K562 (cell line): ENCODE measurements around the gene AKAP6. TPM values are rescaled to one million over a fixed set of nuclear protein-coding genes. Genes with fewer than 3 reads are reported as not detected.

Experiments used
- ATAC-seq: fragments of 200-7000 bp; cut with Tn5 transposase; 3 replicates; pipeline ENCODE4 v1.9.1; 2020; ENCODE audit warnings: moderate library complexity
- BruUV-seq: library from RNA; stranded (reverse); fragments of 400-500 nt; replicated peaks from 2 replicates; lab custom pipeline; 2021; lab: Mats Ljungman, UMichigan
- CTCF ChIA-PET: fragments of 300-600 bp; formaldehyde crosslinking; extraction: SDS; loops from one replicate; lab custom pipeline; 2021; ENCODE audit warnings: low intra/inter-chr PET ratio; lab: Yijun Ruan, JAX
- POLR2A ChIA-PET: fragments of 300-600, 350-650 bp; sonication (Branson Sonifier 250); formaldehyde crosslinking; extraction: SDS; loops from one replicate; lab custom pipeline; 2021; ENCODE audit warnings: antibody characterized with exemption, inconsistent platforms; lab: Yijun Ruan, JAX
- DNase-seq, 4 experiments: peaks; one replicate each; pipeline versions ENCODE4 v3.0.0 to v3.0.0-alpha.2; 2011 to 2018; ENCODE audit warnings: low spot score in 3 of 4, mixed read lengths in 3 of 4; ENCODE audit errors: extremely low read depth in 1 of 4
- FAIRE-seq: peaks from 2 replicates; lab custom pipeline; 2011; peaks lifted over from hg19 to GRCh38; lab: Jason Lieb, UNC
- H2AFZ ChIP-seq: 2 replicates; pipeline ENCODE4 v1.6.0; 2011; ENCODE audit warnings: low read depth, low read length, control low read depth, inconsistent platforms
- H3K27ac ChIP-seq: fragments of 200-600 bp; 3 replicates; pipeline ENCODE4 v1.8.0; 2011; ENCODE audit warnings: low read depth, mild to moderate bottlenecking, control low read depth, inconsistent platforms, low read length, moderate library complexity, mixed read lengths; ENCODE audit errors: extremely low read depth
- H3K27me3 ChIP-seq, 2 experiments: fragments of 300-600 bp in 1 of 2; 2 replicates in 1 of 2; 3 replicates in 1 of 2; pipeline versions ENCODE4 v1.6.0 to v1.8.0; 2011; ENCODE audit warnings: inconsistent platforms in 2 of 2, low read length in 2 of 2, mild to moderate bottlenecking in 1 of 2, mixed read lengths in 1 of 2, moderate library complexity in 1 of 2; ENCODE audit not compliant: control insufficient read depth in 2 of 2, insufficient read depth in 2 of 2
- H3K36me3 ChIP-seq: fragments of 300-600 bp; 3 replicates; pipeline ENCODE4 v1.8.0; 2011; ENCODE audit warnings: mild to moderate bottlenecking, low read length, inconsistent platforms; ENCODE audit not compliant: control insufficient read depth, insufficient read depth
- H3K4me1 ChIP-seq, 2 experiments: fragments of 200-600 bp in 1 of 2; replicated peaks in 1 of 2; 2 replicates in 1 of 2; 3 replicates in 1 of 2; pipeline versions ENCODE4 v1.5.1 to v1.8.0; 2011; ENCODE audit warnings: inconsistent platforms in 2 of 2, low read length in 2 of 2, mild to moderate bottlenecking in 1 of 2, mixed read lengths in 1 of 2, moderate library complexity in 1 of 2; ENCODE audit not compliant: control insufficient read depth in 2 of 2, insufficient read depth in 2 of 2
- H3K4me2 ChIP-seq: 2 replicates; pipeline ENCODE4 v1.6.1; 2011; ENCODE audit warnings: low read length, control low read depth, inconsistent platforms, mixed read lengths; ENCODE audit not compliant: insufficient read depth
- H3K4me3 ChIP-seq: fragments of 200-600 bp; sonication (generic), shearing (Covaris generic); 2 replicates; pipeline ENCODE4 v1.5.1; 2016; ENCODE audit warnings: control low read depth, inconsistent platforms
- H3K79me2 ChIP-seq: fragments of 200-600 bp; 3 replicates; pipeline ENCODE4 v1.8.0; 2011; ENCODE audit warnings: low read length, inconsistent platforms; ENCODE audit not compliant: control insufficient read depth, insufficient read depth
- H3K9ac ChIP-seq, 2 experiments: 2 replicates each; pipeline versions ENCODE4 v1.6.0 to v1.6.1; 2011; ENCODE audit warnings: low read depth in 2 of 2, low read length in 2 of 2, control low read depth in 1 of 2, inconsistent platforms in 1 of 2, mild to moderate bottlenecking in 1 of 2, mixed read lengths in 1 of 2; ENCODE audit not compliant: insufficient read depth in 1 of 2
- H3K9me1 ChIP-seq: one replicate; pipeline ENCODE4 v1.6.0; 2011; ENCODE audit warnings: inconsistent platforms, mild to moderate bottlenecking, low read length, moderate library complexity; ENCODE audit not compliant: control insufficient read depth, insufficient read depth
- H3K9me3 ChIP-seq: replicated peaks from 2 replicates; pipeline ENCODE4 v1.5.1; 2011; ENCODE audit warnings: low read depth, low read length, inconsistent platforms; ENCODE audit not compliant: control insufficient read depth, insufficient read depth
- H4K20me1 ChIP-seq: replicated peaks from 2 replicates; pipeline ENCODE4 v1.6.1; 2011; ENCODE audit warnings: low read length, inconsistent platforms, mixed read lengths; ENCODE audit not compliant: control insufficient read depth, insufficient read depth
- CEBPG ChIP-seq, 3 experiments: fragments of 200-800 bp in 1 of 3; sonication (Bioruptor generic) in 1 of 3; sonication (generic) in 1 of 3; formaldehyde crosslinking in 1 of 3; IDR thresholded peaks in 2 of 3; conservative IDR thresholded peaks in 1 of 3; 2 replicates each; pipeline versions ENCODE4 v1.6.1 to v1.8.0; 2016 to 2022; ENCODE audit warnings: missing compliant biosample characterization in 2 of 3, missing genetic modification characterization in 2 of 3, mild to moderate bottlenecking in 1 of 3, missing genetic modification reagents in 1 of 3
- ILK ChIP-seq: fragments of 450-650 bp; IDR thresholded peaks from 2 replicates; pipeline ENCODE4 v1.6.1; 2016; ENCODE audit warnings: missing genetic modification characterization, low read depth, mild to moderate bottlenecking, missing compliant biosample characterization, moderate library complexity, borderline replicate concordance
- IRF9 ChIP-seq: fragments of 450-650 bp; IDR thresholded peaks from 2 replicates; pipeline ENCODE4 v1.6.1; 2016; ENCODE audit warnings: missing biosample characterization, missing genetic modification characterization
- ZFX ChIP-seq: sonication (generic); formaldehyde crosslinking; IDR thresholded peaks from 2 replicates; pipeline ENCODE4 v1.8.0; 2022; ENCODE audit warnings: mild to moderate bottlenecking, missing genetic modification reagents, moderate library complexity
- ZMIZ1 ChIP-seq, 2 experiments: fragments of 150-350 bp in 1 of 2; IDR thresholded peaks; 2 replicates each; pipeline ENCODE4 v1.6.1; 2012 to 2016; ENCODE audit warnings: low read depth in 2 of 2, low read length in 2 of 2, mild to moderate bottlenecking in 1 of 2, moderate library complexity in 1 of 2
- ZNF655 ChIP-seq: fragments of 250-450 bp; sonication (Bioruptor Pico); IDR thresholded peaks from 2 replicates; pipeline ENCODE4 v1.5.0; 2021
- WGBS: fragments of 100-300 bp; shearing (Covaris generic); methylation state at CpG from one replicate; pipeline ENCODE4 v1.1.6; 2016; ENCODE audit warnings: low coverage, mixed read lengths; ENCODE audit not compliant: insufficient coverage; ENCODE audit errors: missing lambda C conversion rate; 5-methylcytosine and 5-hydroxymethylcytosine counted together
- in situ Hi-C: fragments of 300-500 bp; cut with MboI; formaldehyde crosslinking; loops from 4 replicates; pipeline ENCODE4 v1.15.0; 2018; ENCODE audit warnings: inconsistent platforms, mixed read lengths
- intact Hi-C: fragments of 100-400 bp; cut with micrococcal nuclease; formaldehyde crosslinking; loops from 2 replicates; pipeline ENCODE4 v1.14.2; 2022
- polyA plus RNA-seq, 8 experiments: library from polyadenylated mRNA; depleted of rRNA in 4 of 8; stranded (reverse) in 5 of 8; unstranded in 3 of 8; fragments of >200 nt; fragmentation: Nextera tagmentation in 2 of 8; fragmentation: Illumina TruSeq in 1 of 8; extraction: Ambion mirVana in 2 of 8; extraction: Trizol in 1 of 8; gene quantifications; 2 replicates each; pipeline versions ENCODE4 v1.2.1 to v1.2.3, GENCODE V29; 2011 to 2014; ENCODE audit warnings: inconsistent platforms in 1 of 8, missing spikeins in 1 of 8
- total RNA-seq, 7 experiments: library from RNA; depleted of rRNA in 6 of 7; stranded (reverse); fragments of >200 nt in 6 of 7; fragmentation: Illumina TruSeq in 2 of 7; extraction: Trizol in 2 of 7; gene quantifications; 2 replicates each; pipeline versions ENCODE4 v1.2.1 to v1.2.3, GENCODE V29; 2011 to 2021; ENCODE audit warnings: low replicate concordance in 1 of 7
- TF ChIP-seq, protein P1 (sequence below): sonication (generic); formaldehyde crosslinking; IDR thresholded peaks from 2 replicates; pipeline ENCODE4 v1.8.1; 2023; ENCODE audit warnings: mild to moderate bottlenecking, missing genetic modification reagents

Gene AKAP6
- total and polyA plus RNA-seq, 9 of the 15 experiments (the other 6 are each of a cell fraction or from before 2014, with no cell fraction given), result 0.03 to 1.7 (median 0.48) TPM

- Histone ChIP-seq H3K79me2 (no peaks in the 10 kb centered on the region), H3K36me3 (no peaks in the 10 kb centered on the region), H3K27ac (no peak overlapping the region), H3K4me2 (no peak overlapping the region), H3K9ac (no peak overlapping the region), H3K9me3 (no peaks in the 10 kb centered on the region), H4K20me1 (no peaks in the 10 kb centered on the region), H3K9me1 (no peaks in the 10 kb centered on the region), H2AFZ (no peak overlapping the region), H3K4me1 (no peaks in the 10 kb centered on the region), H3K27me3 (no peaks in the 10 kb centered on the region), H3K4me3 (no peak overlapping the region)
- WGBS, result 0% methylated on average over 1 of the region's 1 CpG
- in situ Hi-C loops (no loop called here), intact Hi-C loops (no loop called here)
- ChIA-PET CTCF (no interaction called here), POLR2A (no interaction called here)
- TF ChIP-seq ZFX (no peak), CEBPG (CRISPR knock-in tag; IDR thresholded peaks at IDR 0.05) (no peak), CEBPG (tag; conservative IDR thresholded peaks at IDR 0.05 in 1 of 2, IDR thresholded peaks at IDR 0.05 in 1 of 2) (peak in 1 of 2 experiments; percentile 38; a peak in 1 of 4 replicates)
- ATAC-seq, result no peak
- no peak for DNase-seq
- BruUV-seq, result no TSS peak
- no peak for FAIRE-seq
Measured at GRCh38 chr14:32800320-32800719, 471.2 kb downstream of the AKAP6 start.

GRCh38 chr14:32802295-32802694 is 473.2 kb downstream of the AKAP6 start:
- ChIA-PET POLR2A (no interaction called here), CTCF (no interaction called here)
- Histone ChIP-seq H3K9me3 (no peaks in the 10 kb centered on the region), H3K4me2 (no peak overlapping the region), H2AFZ (no peak overlapping the region), H3K9me1 (no peaks in the 10 kb centered on the region), H3K27me3 (no peaks in the 10 kb centered on the region), H3K27ac (no peak overlapping the region), H3K79me2 (no peaks in the 10 kb centered on the region), H3K4me1 (no peaks in the 10 kb centered on the region), H3K4me3 (no peak overlapping the region), H3K36me3 (no peaks in the 10 kb centered on the region), H4K20me1 (no peaks in the 10 kb centered on the region), H3K9ac (no peak overlapping the region)
- DNase-seq (no peak), ATAC-seq (no peak), FAIRE-seq (no peak)
- in situ Hi-C loops, result no loop called here
- BruUV-seq, result no TSS peak
- intact Hi-C loops, result no loop called here
- 0% methylated on average over 1 of the region's 1 CpG for WGBS
- TF ChIP-seq ILK (tag) (no peak), IRF9 (no peak), ZNF655 (no peak), ZMIZ1 (IDR thresholded peaks at IDR 0.05; ENCODE audit: low read depth in 2 of 2, low read length in 2 of 2) (no peak)
- TF ChIP-seq, protein P1, sequence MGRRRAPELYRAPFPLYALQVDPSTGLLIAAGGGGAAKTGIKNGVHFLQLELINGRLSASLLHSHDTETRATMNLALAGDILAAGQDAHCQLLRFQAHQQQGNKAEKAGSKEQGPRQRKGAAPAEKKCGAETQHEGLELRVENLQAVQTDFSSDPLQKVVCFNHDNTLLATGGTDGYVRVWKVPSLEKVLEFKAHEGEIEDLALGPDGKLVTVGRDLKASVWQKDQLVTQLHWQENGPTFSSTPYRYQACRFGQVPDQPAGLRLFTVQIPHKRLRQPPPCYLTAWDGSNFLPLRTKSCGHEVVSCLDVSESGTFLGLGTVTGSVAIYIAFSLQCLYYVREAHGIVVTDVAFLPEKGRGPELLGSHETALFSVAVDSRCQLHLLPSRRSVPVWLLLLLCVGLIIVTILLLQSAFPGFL (CRISPR knock-in tag), result no peak
